NCI-H2029 (cell line): ENCODE data around the gene SMC3.

Source experiments
- DNase-seq: peaks from one replicate; lab custom pipeline; 2025; lab: John Stamatoyannopoulos, UW

SMC3 gene

DNA sequence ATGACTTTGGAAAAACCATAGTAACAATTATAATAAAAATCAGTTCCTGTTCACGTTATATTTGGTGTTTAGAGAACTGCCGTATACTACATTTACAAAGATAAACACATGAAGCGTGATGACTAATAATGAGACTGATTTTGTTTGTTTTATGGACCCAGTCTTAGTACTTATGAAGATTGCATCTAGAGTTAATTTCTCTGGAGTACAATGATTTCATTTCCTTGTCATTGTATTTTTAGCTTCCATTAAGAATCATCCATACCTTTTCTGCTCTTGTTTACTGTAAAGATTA lies 79.6 kb downstream of the SMC3 start:
- no peak for DNase-seq

DNA sequence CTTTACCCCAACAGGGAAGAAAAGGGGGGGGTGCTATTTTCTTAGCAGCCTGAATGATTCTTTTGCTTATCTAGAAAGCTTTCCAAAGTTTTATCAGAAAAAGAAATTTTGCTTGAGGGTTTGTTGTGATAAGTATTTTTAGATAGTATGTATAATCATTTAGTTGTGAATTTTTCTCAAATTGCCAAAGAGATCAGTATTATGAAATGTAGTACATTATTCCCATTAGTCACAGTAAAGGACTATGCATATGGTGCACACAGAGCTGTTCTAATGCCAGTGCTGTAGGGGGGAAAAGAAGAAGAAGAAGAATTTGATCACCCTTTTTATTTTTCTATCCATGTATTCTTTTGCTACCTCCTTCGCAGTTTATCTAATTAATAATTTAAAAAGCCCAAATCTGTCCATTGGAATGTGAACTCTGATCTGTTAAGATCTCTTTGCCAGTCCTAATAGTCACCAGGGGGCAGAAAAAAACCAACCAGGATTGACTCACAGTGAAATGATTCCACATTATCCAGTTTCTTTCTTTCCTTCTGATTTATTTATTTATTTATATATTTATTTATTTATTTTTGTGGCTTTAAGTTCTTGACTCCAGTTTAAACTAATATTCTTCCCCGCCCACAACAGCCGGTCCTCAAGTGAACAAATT lies 81.3 kb downstream of the SMC3 start:
- DNase-seq, result no peak

DNA sequence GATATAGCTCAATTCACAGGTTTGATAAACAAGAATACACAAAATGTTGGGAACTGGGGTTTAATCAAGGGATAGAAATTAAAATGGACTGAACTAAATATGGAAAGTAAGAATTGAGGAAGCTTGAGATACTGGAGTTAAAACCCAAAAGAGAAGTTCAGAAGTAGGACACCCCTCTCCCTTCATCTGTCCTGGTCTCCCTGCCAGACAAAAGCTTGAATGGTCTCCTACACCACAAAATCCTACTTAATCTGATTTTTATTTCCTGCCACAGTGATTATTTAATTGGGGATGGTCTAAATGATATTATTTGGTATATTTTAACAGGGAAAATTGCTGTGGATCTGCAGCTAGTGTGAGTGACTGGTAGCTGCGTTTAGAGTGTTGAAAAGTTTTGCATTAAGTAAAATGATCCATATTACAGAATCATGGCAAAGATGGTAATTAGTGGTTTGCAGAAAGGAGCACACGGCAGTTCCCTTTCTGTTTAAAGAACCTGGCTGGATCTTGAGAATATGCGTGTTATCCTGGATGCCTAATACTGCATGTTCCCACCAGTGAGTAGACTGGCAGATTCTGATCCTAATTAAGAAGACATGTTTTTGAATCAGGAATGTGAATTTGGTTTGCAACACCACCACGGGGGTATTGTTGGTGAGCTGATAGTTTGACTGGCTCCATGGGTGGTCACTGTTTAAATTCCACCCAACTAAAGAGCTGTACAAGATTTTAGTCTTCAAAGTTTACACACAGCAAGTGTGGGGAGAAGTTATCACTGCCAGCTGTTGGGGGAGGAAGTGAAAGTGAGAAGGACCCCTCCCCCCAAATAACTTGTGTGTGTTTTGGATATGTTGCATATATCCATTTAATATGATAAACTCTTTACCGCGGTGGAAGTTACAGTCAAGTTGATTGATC lies 82.1 kb downstream of the SMC3 start:
- DNase-seq, result no peak

DNA sequence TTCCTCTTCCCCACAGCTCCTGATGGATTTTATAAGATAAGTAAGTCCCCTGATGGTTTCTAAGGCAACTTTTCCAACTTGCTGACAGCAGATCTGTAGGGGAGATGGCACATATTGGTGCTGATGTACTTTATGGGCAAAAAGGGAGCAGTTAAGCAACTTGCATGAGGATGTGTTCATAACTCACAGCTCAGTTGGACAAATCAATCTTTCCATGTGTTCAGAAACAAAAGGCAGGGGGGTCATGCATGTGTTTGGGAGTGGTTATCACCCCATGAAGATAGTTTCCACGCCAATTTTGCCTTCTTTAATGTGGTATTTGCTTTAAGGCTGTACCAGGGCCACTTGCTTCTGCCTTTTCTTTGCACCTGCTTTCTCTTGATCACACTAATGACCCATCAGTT lies 82.8 kb downstream of the SMC3 start:
- DNase-seq, result no peak

DNA sequence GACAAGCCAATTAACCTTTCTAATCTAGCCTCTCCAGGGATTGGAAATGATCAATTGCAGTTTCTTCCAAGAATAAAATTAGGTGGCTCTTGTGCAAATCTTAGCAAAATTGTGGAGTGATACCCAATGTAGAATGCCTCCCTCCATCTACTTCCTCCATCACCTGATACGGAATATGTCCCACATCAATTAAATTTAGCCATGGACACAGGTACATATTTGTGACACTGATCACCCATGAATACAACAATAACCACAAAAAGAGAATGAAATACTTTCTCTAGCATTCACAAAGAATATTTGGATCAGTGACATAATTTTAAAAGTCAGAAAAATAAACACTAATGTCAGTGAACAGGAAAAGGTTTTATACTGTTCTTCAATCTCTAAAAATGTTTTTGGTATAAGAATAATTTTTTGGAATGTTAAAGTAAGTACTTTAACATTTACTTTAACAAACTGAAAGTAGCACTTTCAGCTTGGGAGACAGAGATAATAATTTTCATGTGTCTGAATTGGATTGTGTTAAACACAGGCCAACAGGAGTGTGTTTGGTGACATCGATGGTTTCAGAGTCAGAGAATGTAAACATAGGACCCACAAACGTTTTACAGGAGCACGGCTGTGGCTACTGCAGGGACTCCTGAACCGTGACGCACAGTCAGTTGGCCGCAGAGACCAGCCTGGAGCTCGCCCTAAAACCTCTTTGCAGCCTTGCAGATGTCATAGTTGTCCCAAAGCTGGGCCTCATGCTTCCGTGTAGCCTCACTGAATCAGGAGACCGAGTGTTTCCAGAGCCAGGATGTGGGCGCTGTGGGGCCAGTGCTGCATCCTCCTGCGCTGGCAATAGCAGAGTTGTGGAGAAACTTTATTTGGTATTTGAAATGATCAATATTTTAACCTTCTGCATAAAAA lies 83.8 kb downstream of the SMC3 start:
- no peak for DNase-seq

DNA sequence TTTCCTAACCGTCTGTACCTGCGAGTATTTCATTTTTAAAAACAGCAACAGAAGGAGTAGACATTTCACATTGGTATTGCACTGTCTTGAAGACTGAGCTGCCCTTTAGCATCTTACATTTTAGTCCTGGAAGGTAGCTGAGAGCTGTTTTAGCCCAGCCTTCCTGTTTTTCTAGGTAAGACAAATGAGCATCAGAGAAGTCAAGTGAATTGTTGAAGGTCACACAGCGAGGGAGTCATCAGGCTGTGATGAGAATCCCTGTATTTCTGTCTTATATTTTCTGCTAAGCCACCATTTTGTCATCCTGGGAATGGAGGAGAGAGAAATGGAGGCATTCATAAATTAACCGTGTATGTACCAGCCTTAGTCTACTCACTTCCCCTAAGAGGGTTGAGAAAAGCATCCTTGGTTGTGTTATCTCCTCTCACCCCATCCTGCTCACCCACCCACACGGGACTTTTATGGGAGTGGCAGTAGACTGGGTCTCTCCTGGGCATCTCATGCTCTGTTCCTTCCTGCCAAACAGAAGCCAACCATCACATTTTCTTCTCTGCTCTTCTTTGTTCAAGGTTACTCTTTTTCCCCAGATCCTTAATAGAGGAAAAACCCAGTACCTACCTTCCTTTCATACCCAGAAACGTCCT lies 85.1 kb downstream of the SMC3 start:
- DNase-seq, result no peak
